Measurements from ENCODE around the gene SLC17A9.

DNA sequence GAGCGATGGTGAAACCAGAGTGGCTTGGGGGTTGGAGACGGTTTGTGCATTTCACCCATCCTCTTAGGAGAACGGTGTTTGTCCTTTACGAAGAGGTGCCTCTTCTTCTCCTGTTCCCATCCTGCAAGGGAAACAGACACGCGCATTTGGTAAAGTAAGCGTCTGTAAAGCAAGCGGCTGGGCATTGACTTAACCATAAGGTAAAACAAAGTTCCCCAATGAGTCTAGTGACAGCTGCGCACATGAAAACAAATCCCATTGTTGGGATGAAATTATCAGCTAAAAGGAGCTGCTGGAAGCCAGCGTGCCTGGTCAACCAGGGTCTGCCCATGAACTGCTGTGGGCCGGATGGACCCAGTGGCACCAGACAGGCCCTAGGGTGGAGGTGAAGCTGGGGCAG lies 48.4 kb downstream of the SLC17A9 start:
- TF ChIP-seq, protein P1, sequence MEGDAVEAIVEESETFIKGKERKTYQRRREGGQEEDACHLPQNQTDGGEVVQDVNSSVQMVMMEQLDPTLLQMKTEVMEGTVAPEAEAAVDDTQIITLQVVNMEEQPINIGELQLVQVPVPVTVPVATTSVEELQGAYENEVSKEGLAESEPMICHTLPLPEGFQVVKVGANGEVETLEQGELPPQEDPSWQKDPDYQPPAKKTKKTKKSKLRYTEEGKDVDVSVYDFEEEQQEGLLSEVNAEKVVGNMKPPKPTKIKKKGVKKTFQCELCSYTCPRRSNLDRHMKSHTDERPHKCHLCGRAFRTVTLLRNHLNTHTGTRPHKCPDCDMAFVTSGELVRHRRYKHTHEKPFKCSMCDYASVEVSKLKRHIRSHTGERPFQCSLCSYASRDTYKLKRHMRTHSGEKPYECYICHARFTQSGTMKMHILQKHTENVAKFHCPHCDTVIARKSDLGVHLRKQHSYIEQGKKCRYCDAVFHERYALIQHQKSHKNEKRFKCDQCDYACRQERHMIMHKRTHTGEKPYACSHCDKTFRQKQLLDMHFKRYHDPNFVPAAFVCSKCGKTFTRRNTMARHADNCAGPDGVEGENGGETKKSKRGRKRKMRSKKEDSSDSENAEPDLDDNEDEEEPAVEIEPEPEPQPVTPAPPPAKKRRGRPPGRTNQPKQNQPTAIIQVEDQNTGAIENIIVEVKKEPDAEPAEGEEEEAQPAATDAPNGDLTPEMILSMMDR (IDR thresholded peaks at IDR 0.05; ENCODE audit: control extremely low read depth in 1 of 3, insufficient read depth in 1 of 3, low read depth in 1 of 3, low read length in 3 of 3) = no peak
- no peak for TF ChIP-seq MAFK (IDR thresholded peaks at IDR 0.05; ENCODE audit: low read depth, low read length)
- TF ChIP-seq YY1 (IDR thresholded peaks at IDR 0.05; ENCODE audit: low read depth, low read length) = no peak
- no peak for TF ChIP-seq POLR2AphosphoS5 (IDR thresholded peaks at IDR 0.05; ENCODE audit: low read depth, low read length)
- TF ChIP-seq POLR2A (IDR thresholded peaks at IDR 0.05; ENCODE audit: control extremely low read depth in 1 of 2, low read depth in 2 of 2, low read length in 2 of 2) = no peak
- no peak for TF ChIP-seq CEBPB (IDR thresholded peaks at IDR 0.05; ENCODE audit: low read depth, low read length)
- TF ChIP-seq ZNF274 (IDR thresholded peaks at IDR 0.05; ENCODE audit: borderline replicate concordance, extremely low read depth, low read length) = no peak
- no peak for TF ChIP-seq GABPA (IDR thresholded peaks at IDR 0.05; ENCODE audit: borderline replicate concordance, insufficient read depth, low read length)

Measured in H1 (cell line).